Neuronal stem cell (in vitro differentiated cells): ENCODE results near the gene AGK. TPM values are rescaled to one million over a fixed set of nuclear protein-coding genes. Genes with fewer than 3 reads are reported as not detected.

Experiments
- DNase-seq: peaks from one replicate; pipeline ENCODE4 v3.0.0-alpha.2; 2013; ENCODE audit warnings: low spot score
- H2AFZ ChIP-seq: one replicate; pipeline ENCODE4 v1.6.1; 2013; ENCODE audit warnings: mild to moderate bottlenecking, low read length, inconsistent platforms
- H2AK5ac ChIP-seq: 2 replicates; pipeline ENCODE4 v1.6.1; 2013; ENCODE audit warnings: low read depth, mild to moderate bottlenecking, inconsistent platforms, low read length, moderate library complexity, mixed read lengths
- H2BK120ac ChIP-seq: 2 replicates; pipeline ENCODE4 v1.6.1; 2013; ENCODE audit warnings: low read depth, mild to moderate bottlenecking, inconsistent platforms, low read length, moderate library complexity, mixed read lengths
- H2BK12ac ChIP-seq: one replicate; pipeline ENCODE4 v1.6.1; 2013; ENCODE audit warnings: low read length, inconsistent platforms
- H2BK15ac ChIP-seq: 2 replicates; pipeline ENCODE4 v1.6.1; 2013; ENCODE audit warnings: mild to moderate bottlenecking, low read length, inconsistent platforms, mixed read lengths
- H2BK5ac ChIP-seq: one replicate; pipeline ENCODE4 v1.6.1; 2013; ENCODE audit warnings: inconsistent platforms, mild to moderate bottlenecking, low read length, moderate library complexity
- H3K14ac ChIP-seq: one replicate; pipeline ENCODE4 v1.6.1; 2013; ENCODE audit warnings: low read length, inconsistent platforms
- H3K18ac ChIP-seq: 2 replicates; pipeline ENCODE4 v1.6.1; 2013; ENCODE audit warnings: low read length, inconsistent platforms
- H3K23ac ChIP-seq: 2 replicates; pipeline ENCODE4 v1.6.1; 2013; ENCODE audit warnings: low read depth, mild to moderate bottlenecking, mixed read lengths, low read length, inconsistent platforms; ENCODE audit not compliant: poor library complexity
- H3K27ac ChIP-seq: replicated peaks from 3 replicates; pipeline ENCODE4 v1.5.1; 2013; ENCODE audit warnings: low read length, inconsistent platforms
- H3K27me3 ChIP-seq, 3 experiments: 2 replicates each; pipeline ENCODE4 v1.6.1; 2013; ENCODE audit warnings: low read length in 3 of 3, mild to moderate bottlenecking in 2 of 3, inconsistent platforms in 1 of 3, low read depth in 1 of 3, mixed read lengths in 1 of 3, moderate library complexity in 1 of 3; ENCODE audit not compliant: control insufficient read depth in 3 of 3, insufficient read depth in 3 of 3
- H3K36me3 ChIP-seq, 2 donors: replicated peaks in 1 of 2; 2 replicates each; pipeline ENCODE4 v1.6.1; 2013; ENCODE audit warnings: low read length in 2 of 2; ENCODE audit not compliant: control insufficient read depth in 2 of 2, insufficient read depth in 2 of 2
- H3K4ac ChIP-seq: 2 replicates; pipeline ENCODE4 v1.6.1; 2013; ENCODE audit warnings: inconsistent platforms, mild to moderate bottlenecking, low read length, moderate library complexity
- H3K4me1 ChIP-seq, 2 donors: 1 replicate in 1 of 2; 2 replicates in 1 of 2; pipeline ENCODE4 v1.6.1; 2013; ENCODE audit warnings: low read length in 2 of 2, low read depth in 1 of 2; ENCODE audit not compliant: control insufficient read depth in 2 of 2, insufficient read depth in 1 of 2
- H3K4me2 ChIP-seq: one replicate; pipeline ENCODE4 v1.6.1; 2013; ENCODE audit warnings: mild to moderate bottlenecking, low read length, inconsistent platforms; ENCODE audit not compliant: insufficient read depth, poor library complexity, severe bottlenecking
- H3K4me3 ChIP-seq, 2 donors: 2 replicates each; pipeline ENCODE4 v1.5.1; 2013; ENCODE audit warnings: low read length in 2 of 2, mild to moderate bottlenecking in 2 of 2, inconsistent platforms in 1 of 2, moderate library complexity in 1 of 2
- H3K79me1 ChIP-seq: one replicate; pipeline ENCODE4 v1.6.1; 2013; ENCODE audit warnings: low read depth, mild to moderate bottlenecking, inconsistent platforms, low read length, moderate library complexity
- H3K9ac ChIP-seq: one replicate; pipeline ENCODE4 v1.6.1; 2013; ENCODE audit warnings: mild to moderate bottlenecking, low read depth, low read length, inconsistent platforms; ENCODE audit not compliant: poor library complexity
- H3K9me3 ChIP-seq, 2 donors: replicated peaks in 1 of 2; 2 replicates each; pipeline versions ENCODE3 to v1.6.1; 2013; ENCODE audit warnings: low read length in 2 of 2, mild to moderate bottlenecking in 2 of 2, inconsistent platforms in 1 of 2, low read depth in 1 of 2, mixed read lengths in 1 of 2, moderate library complexity in 1 of 2; ENCODE audit not compliant: control insufficient read depth in 2 of 2, insufficient read depth in 1 of 2
- H4K8ac ChIP-seq: one replicate; pipeline ENCODE4 v1.6.1; 2013; ENCODE audit warnings: low read depth, mild to moderate bottlenecking, inconsistent platforms, low read length, moderate library complexity
- H4K91ac ChIP-seq: one replicate; pipeline ENCODE4 v1.6.1; 2013; ENCODE audit warnings: low read length, low read depth, mild to moderate bottlenecking, inconsistent platforms; ENCODE audit not compliant: poor library complexity
- WGBS, 2 donors: extraction: QIAGEN DNeasy Blood & Tissue Kit; methylation state at CpG; one replicate each; pipeline ENCODE4 v1.1.7; 2013; ENCODE audit warnings: missing lambda C conversion rate in 2 of 2, mixed read lengths in 1 of 2; ENCODE audit not compliant: insufficient read length in 2 of 2, insufficient replicate concordance in 1 of 2; ENCODE audit errors: extremely low coverage in 2 of 2; 5-methylcytosine and 5-hydroxymethylcytosine counted together
- polyA plus RNA-seq, 2 experiments: library from polyadenylated mRNA; stranded (reverse); fragments of 200-250 nt; gene quantifications; one replicate each; pipeline ENCODE4 v1.2.3, GENCODE V29; 2013

The AGK gene
- polyA plus RNA-seq (2013, experiment 1 of 2): 26.1 TPM
- polyA plus RNA-seq (2013, experiment 2 of 2): 28.8 TPM

DNA sequence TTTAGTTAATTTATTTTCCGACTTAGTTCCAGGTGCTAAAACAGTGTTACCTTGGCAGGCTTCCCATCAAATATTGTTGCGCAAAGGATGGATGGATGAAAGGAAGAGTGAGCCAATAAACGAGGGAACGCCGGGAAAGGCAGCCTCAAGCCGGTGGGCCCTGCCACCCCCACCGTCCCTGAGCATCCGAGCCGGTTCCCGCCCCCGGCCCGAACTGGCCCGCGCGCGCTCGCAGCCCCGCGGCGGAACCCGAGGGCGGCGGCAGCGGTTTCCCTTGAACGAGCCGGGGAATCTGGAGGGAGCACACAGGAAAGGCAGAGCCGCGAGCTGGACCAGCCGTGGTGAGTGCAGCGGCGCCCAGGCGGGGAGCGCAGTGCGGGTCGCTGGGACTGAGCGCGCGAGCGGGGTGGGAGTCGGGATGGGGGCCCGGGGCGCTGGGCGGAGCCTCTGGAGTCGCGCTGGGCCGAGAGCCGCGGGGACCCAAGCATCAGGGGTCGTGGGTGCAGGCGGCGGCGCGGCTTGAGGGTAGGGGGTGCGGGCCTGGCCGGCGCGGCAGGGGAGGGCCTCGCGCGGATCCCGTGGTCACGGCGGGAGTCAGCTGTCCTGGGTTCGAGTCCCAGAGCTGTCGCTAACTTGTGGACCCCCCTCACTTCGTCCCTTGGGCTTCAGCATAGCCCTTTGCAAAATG lies at the start of gene AGK:
TSS of gene AGK (plus strand) at position 317 of the 688 bp plus-strand sequence. CDS start 4,057 bp downstream, outside the sequence.
- H2AK5ac ChIP-seq: no peak within 1 kb of the TSS
- peak within 1 kb of the TSS; percentile 67 to 88 for H3K4me3 ChIP-seq
- no CpG with 5 or more reads among the region's 66 CpGs for WGBS, 2 donors
- H2BK5ac ChIP-seq: no peak within 1 kb of the TSS
- H3K9me3 ChIP-seq: no peaks in the 10 kb centered on the region
- peak within 1 kb of the TSS; percentile 89 for H2AFZ ChIP-seq
- peak within 1 kb of the TSS; percentile 66 for H3K4me2 ChIP-seq
- H2BK120ac ChIP-seq: no peak within 1 kb of the TSS
- no peak within 1 kb of the TSS for H3K4ac ChIP-seq
- H3K27ac ChIP-seq: no peak within 1 kb of the TSS
- H3K4me1 ChIP-seq: peaks cover 0 to 5% of the 10 kb centered on the region in 2 donors
- no peak within 1 kb of the TSS for H2BK12ac ChIP-seq
- peaks cover 0 to 18% of the 10 kb centered on the region in 2 donors for H3K36me3 ChIP-seq
- H4K91ac ChIP-seq: no peak within 1 kb of the TSS
- peak within 1 kb of the TSS; percentile 14 for H3K14ac ChIP-seq
- H3K18ac ChIP-seq: peak within 1 kb of the TSS; percentile 94
- H2BK15ac ChIP-seq: no peak within 1 kb of the TSS
- no peaks in the 10 kb centered on the region for H3K27me3 ChIP-seq
- peak within 1 kb of the TSS; percentile 95 for H3K9ac ChIP-seq
- H3K79me1 ChIP-seq: no peaks in the 10 kb centered on the region
- peak; percentile 72 for DNase-seq
- no peak within 1 kb of the TSS for H4K8ac ChIP-seq
- H3K23ac ChIP-seq: peak within 1 kb of the TSS; percentile 86

DNA sequence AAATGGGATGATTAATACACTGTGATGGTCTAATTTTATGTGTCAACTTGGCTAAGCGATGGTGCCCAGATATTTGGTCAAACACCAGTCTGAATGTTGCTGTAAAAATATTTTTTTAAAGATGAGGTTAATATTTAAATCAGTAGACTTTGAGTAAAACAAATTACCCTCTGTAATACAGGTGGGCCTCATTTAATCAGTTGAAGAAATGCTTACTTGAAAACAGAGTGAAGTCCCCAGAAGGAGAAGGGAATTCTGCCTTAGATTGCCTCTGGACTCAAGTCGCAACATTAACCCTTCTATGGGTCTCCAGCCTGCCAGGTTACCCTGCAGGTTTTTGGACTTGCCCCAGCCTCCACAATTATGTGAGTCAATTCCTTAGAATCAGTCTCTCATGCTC lies 49.8 kb upstream of the AGK start:
- H2BK120ac ChIP-seq: no peak overlapping the region
- H3K9ac ChIP-seq: no peak overlapping the region
- no peak overlapping the region for H2AFZ ChIP-seq
- no peak overlapping the region for H4K91ac ChIP-seq
- H2BK15ac ChIP-seq: no peak overlapping the region
- peaks cover 0 to 7% of the 10 kb centered on the region in 2 donors for H3K4me1 ChIP-seq
- no CpG with 5 or more reads among the region's 2 CpGs for WGBS, 2 donors
- H3K23ac ChIP-seq: no peak overlapping the region
- H3K27ac ChIP-seq: no peak overlapping the region
- H2BK5ac ChIP-seq: no peak overlapping the region
- no peak overlapping the region for H3K4me3 ChIP-seq
- H4K8ac ChIP-seq: no peak overlapping the region
- no peak for DNase-seq
- no peak overlapping the region for H2AK5ac ChIP-seq
- H3K36me3 ChIP-seq: no peaks in the 10 kb centered on the region
- peaks cover 0 to 2% of the 10 kb centered on the region in 2 donors for H3K9me3 ChIP-seq
- H3K27me3 ChIP-seq: peaks cover 0 to 5% (median 0%) of the 10 kb centered on the region in 3 experiments
- no peak overlapping the region for H3K14ac ChIP-seq
- H3K4me2 ChIP-seq: no peak overlapping the region
- no peak overlapping the region for H2BK12ac ChIP-seq
- H3K79me1 ChIP-seq: no peaks in the 10 kb centered on the region
- H3K18ac ChIP-seq: no peak overlapping the region
- no peak overlapping the region for H3K4ac ChIP-seq

DNA sequence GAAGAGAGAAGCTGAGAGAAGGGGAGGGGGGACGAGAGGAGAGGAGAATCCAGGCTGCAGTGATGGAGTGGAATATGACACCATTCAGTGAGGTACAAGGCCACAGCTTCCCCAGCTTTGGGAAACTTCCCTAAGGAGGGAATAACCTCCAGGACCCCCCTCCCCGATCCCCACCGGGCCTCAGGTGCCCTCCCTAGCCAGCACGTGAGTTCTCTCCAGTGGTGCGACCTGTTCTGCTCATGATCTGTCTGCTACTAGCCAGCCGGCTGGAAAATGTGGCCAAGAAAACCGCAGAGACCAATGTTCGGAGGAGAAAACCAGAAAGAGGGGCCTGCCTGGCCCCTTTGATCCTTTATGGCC lies 39.9 kb upstream of the AGK start:
- Histone ChIP-seq H2AK5ac (peak overlapping the region; percentile 31), H3K23ac (no peak overlapping the region), H4K91ac (no peak overlapping the region), H3K9ac (peak overlapping the region; percentile 54), H3K9me3 (no peaks in the 10 kb centered on the region), H2BK12ac (no peak overlapping the region), H2BK120ac (no peak overlapping the region), H3K36me3 (no peaks in the 10 kb centered on the region), H3K4me1 (peaks cover 0 to 6% of the 10 kb centered on the region in 2 donors), H2BK15ac (peak overlapping the region; percentile 82), H3K27ac (no peak overlapping the region), H3K18ac (peak overlapping the region; percentile 68), H2AFZ (peak overlapping the region; percentile 50), H3K14ac (no peak overlapping the region), H2BK5ac (peak overlapping the region; percentile 16), H3K27me3 (peaks cover 0 to 15% (median 10%) of the 10 kb centered on the region in 3 experiments), H3K4ac (no peak overlapping the region), H3K79me1 (no peaks in the 10 kb centered on the region), H3K4me3 (no peak overlapping the region), H4K8ac (no peak overlapping the region), H3K4me2 (peak overlapping the region; percentile 60)
- DNase-seq: no peak
- no CpG with 5 or more reads among the region's 8 CpGs for WGBS, 2 donors

- WGBS, 2 donors: no CpG with 5 or more reads among the region's 36 CpGs
- H2BK120ac ChIP-seq: no peak overlapping the region
- H4K91ac ChIP-seq: peak overlapping the region; percentile 1
- H3K14ac ChIP-seq: no peak overlapping the region
- H3K27me3 ChIP-seq: peaks cover 0 to 15% (median 10%) of the 10 kb centered on the region in 3 experiments
- H3K36me3 ChIP-seq: no peaks in the 10 kb centered on the region
- no peak overlapping the region for H2BK12ac ChIP-seq
- peak overlapping the region; percentile 82 for H2BK15ac ChIP-seq
- H3K4me2 ChIP-seq: peak overlapping the region; percentile 60
- H2BK5ac ChIP-seq: peak overlapping the region; percentile 16
- no peaks in the 10 kb centered on the region for H3K79me1 ChIP-seq
- H3K27ac ChIP-seq: no peak overlapping the region
- H3K18ac ChIP-seq: peak overlapping the region; percentile 68
- H2AK5ac ChIP-seq: peak overlapping the region; percentile 31
- peak overlapping the region; percentile 50 for H2AFZ ChIP-seq
- H3K4ac ChIP-seq: no peak overlapping the region
- H4K8ac ChIP-seq: no peak overlapping the region
- no peaks in the 10 kb centered on the region for H3K9me3 ChIP-seq
- no peak for DNase-seq
- peak overlapping the region; percentile 80 for H3K23ac ChIP-seq
- H3K4me1 ChIP-seq: peaks cover 0 to 6% of the 10 kb centered on the region in 2 donors
- peak overlapping the region; percentile 54 for H3K9ac ChIP-seq
- H3K4me3 ChIP-seq: peak overlapping the region in 1 of 2 donors; percentile 58
Observed at GRCh38 chr7:141511676-141512396, 39.4 kb upstream of the AGK start.
